ENCODE results near the gene OSCAR. TPM values are rescaled to one million over a fixed set of nuclear protein-coding genes. Genes with fewer than 3 reads are reported as not detected.

OSCAR gene
- total and polyA plus RNA-seq, 2 of the 13 experiments (the other 11 are each of a cell fraction or from before 2014, with no cell fraction given), result 1.9 TPM; not detected in 1

GRCh38 chr19:54102421-54103169 is 2.0 kb upstream of the OSCAR start, which contains the start of gene NDUFA3 (continued):
- TF ChIP-seq SNRNP70 (IDR thresholded peaks at IDR 0.05; ENCODE audit: low read depth, low read length) (no peak), ZNF773 (CRISPR knock-in tag; IDR thresholded peaks at IDR 0.05; ENCODE audit: borderline replicate concordance) (no peak), PAWR (CRISPR knock-in tag; IDR thresholded peaks at IDR 0.05; ENCODE audit: borderline replicate concordance) (no peak), KLF9 (CRISPR knock-in tag; IDR thresholded peaks at IDR 0.05; ENCODE audit: low read depth) (no peak), ZFP36L1 (CRISPR knock-in tag; IDR thresholded peaks at IDR 0.05) (no peak), ZNF441 (CRISPR knock-in tag; IDR thresholded peaks at IDR 0.05; ENCODE audit: borderline replicate concordance) (0 out of 2 replicates have a peak, but pooled peaks have one; percentile 18), ZNF567 (CRISPR knock-in tag; IDR thresholded peaks at IDR 0.05; ENCODE audit: borderline replicate concordance) (peak; percentile 92; the same call in 1 of the 2 replicates), CHD4 (IDR thresholded peaks at IDR 0.05; ENCODE audit: borderline replicate concordance, low read length) (peak; percentile 99; the same call in 1 of the 2 replicates), KDM3A (CRISPR knock-in tag; IDR thresholded peaks at IDR 0.05; ENCODE audit: low read depth) (peak; percentile 42; the same call in 1 of the 2 replicates), MED13 (CRISPR knock-in tag; IDR thresholded peaks at IDR 0.05) (no peak), NFE2 (CRISPR knock-in tag; IDR thresholded peaks at IDR 0.05) (no peak), ZNF577 (CRISPR knock-in tag; IDR thresholded peaks at IDR 0.05; ENCODE audit: borderline replicate concordance, low read depth) (no peak), TFE3 (CRISPR knock-in tag; IDR thresholded peaks at IDR 0.05) (no peak), ZNF136 (CRISPR knock-in tag; IDR thresholded peaks at IDR 0.05; ENCODE audit: low read depth) (no peak), TAF15 (IDR thresholded peaks at IDR 0.05; ENCODE audit: low read depth, low read length, poor library complexity, severe bottlenecking) (no peak), MYNN (CRISPR knock-in tag; IDR thresholded peaks at IDR 0.05; ENCODE audit: low read depth) (no peak; the same call in 1 of the 2 replicates), KLF6 (CRISPR knock-in tag; IDR thresholded peaks at IDR 0.05) (0 out of 2 replicates have a peak, but pooled peaks have one; percentile 50), SP5 (CRISPR knock-in tag; IDR thresholded peaks at IDR 0.05; ENCODE audit: borderline replicate concordance, low read depth) (no peak)
- TF ChIP-seq, protein P1, sequence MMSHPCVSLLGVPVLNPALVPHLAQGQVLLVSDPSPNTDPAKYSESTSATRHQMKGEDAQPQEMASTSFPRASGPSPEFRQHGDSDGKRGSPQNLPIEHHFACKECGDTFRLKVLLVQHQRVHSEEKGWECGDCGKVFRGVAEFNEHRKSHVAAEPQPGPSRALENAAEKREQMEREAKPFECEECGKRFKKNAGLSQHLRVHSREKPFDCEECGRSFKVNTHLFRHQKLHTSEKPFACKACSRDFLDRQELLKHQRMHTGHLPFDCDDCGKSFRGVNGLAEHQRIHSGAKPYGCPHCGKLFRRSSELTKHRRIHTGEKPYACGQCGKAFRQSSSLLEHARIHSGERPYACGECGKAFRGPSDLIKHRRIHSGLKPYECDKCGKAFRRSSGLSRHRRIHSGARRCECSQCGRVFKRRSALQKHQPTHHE (CRISPR knock-in tag; IDR thresholded peaks at IDR 0.05; ENCODE audit: borderline replicate concordance), result no peak
- TF ChIP-seq, protein P2, sequence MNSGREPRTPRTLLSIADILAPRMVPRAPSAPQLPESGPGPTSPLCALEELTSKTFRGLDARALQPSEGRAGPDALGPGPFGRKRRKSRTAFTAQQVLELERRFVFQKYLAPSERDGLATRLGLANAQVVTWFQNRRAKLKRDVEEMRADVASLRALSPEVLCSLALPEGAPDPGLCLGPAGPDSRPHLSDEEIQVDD (CRISPR knock-in tag; IDR thresholded peaks at IDR 0.05; ENCODE audit: borderline replicate concordance), result no peak
- TF ChIP-seq, protein P3, sequence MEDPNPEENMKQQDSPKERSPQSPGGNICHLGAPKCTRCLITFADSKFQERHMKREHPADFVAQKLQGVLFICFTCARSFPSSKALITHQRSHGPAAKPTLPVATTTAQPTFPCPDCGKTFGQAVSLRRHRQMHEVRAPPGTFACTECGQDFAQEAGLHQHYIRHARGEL (CRISPR knock-in tag; IDR thresholded peaks at IDR 0.05), result no peak
- TF ChIP-seq, protein P4, sequence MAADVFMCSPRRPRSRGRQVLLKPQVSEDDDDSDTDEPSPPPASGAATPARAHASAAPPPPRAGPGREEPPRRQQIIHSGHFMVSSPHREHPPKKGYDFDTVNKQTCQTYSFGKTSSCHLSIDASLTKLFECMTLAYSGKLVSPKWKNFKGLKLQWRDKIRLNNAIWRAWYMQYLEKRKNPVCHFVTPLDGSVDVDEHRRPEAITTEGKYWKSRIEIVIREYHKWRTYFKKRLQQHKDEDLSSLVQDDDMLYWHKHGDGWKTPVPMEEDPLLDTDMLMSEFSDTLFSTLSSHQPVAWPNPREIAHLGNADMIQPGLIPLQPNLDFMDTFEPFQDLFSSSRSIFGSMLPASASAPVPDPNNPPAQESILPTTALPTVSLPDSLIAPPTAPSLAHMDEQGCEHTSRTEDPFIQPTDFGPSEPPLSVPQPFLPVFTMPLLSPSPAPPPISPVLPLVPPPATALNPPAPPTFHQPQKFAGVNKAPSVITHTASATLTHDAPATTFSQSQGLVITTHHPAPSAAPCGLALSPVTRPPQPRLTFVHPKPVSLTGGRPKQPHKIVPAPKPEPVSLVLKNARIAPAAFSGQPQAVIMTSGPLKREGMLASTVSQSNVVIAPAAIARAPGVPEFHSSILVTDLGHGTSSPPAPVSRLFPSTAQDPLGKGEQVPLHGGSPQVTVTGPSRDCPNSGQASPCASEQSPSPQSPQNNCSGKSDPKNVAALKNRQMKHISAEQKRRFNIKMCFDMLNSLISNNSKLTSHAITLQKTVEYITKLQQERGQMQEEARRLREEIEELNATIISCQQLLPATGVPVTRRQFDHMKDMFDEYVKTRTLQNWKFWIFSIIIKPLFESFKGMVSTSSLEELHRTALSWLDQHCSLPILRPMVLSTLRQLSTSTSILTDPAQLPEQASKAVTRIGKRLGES (CRISPR knock-in tag; IDR thresholded peaks at IDR 0.05; ENCODE audit: borderline replicate concordance), result no peak
